NCI-H2171 treated with DMSO at 0.1 percent for 48 hours (cell line): ENCODE results near the gene MAX.
"Not testable (repeated sequence)": the region's sequence is repeated elsewhere in the genome, so short reads cannot be mapped to it uniquely, and the experiment has no call there.

Source experiments
- DNase-seq: peaks from one replicate; lab custom pipeline; 2025; lab: John Stamatoyannopoulos, UW

The MAX gene

GRCh38 chr14:65034021-65034420 is 68.3 kb downstream of the MAX start:
- DNase-seq = peak; percentile 15

DNA sequence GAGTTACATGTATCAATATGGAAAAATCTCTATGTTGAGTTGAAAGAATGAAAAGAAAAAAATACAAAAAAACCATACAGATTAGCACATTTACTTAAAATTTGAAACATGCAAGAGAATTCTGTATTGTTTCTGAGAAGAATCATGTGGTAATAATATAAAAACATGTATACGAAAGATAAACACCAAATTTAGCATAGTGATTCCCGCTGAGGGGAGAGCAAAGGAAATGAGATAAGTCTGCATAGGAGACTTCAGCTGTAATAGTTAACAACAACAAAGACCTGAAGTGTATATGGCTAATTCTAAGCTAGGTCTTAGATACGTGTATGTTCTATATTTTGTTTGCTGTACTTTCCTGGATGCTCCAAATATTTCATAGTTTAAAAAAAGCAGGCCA is 69.1 kb downstream of the MAX start:
- DNase-seq = no peak

DNA sequence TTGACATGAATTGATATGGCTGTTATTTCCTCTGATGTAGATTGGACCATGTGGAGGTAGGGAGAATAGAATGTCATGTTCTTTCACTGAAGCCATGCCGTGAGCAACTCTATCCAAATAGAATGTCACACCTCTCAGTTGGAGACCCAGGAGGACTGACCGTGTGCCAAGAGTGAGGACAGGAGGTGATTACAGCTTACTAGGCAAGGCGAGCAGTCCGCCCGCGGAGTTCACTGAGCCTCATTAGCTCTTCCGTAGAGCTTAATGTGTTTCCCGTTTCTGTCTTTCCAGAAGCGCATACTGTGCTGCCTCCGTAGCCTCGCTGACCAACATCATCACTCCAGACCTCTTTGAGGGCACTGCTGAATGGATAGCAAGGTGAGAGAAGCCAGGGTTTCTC is 70.0 kb downstream of the MAX start:
- DNase-seq = no peak

DNA sequence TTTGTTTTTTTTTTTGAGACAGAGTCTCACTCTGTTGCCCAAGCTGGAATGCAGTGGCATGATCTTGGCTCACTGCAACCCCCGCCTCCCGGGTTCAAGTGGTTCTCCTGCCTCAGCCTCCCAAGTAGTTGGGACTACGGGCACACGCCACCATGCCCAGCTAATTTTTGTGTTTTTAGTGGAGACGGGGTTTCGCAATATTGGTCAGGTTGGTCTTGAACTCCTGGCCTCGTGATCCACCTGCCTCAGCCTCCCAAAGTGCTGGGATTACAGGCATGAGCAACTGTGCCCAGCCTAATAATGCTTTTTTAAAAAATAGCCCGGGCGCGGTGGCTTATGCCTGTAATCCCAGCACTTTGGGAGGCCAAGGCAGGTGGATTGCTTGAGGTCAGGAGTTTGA is 71.0 kb downstream of the MAX start:
- DNase-seq = not testable (repeated sequence)

GRCh38 chr14:65028937-65029336 is 73.4 kb downstream of the MAX start:
- DNase-seq = no peak

DNA sequence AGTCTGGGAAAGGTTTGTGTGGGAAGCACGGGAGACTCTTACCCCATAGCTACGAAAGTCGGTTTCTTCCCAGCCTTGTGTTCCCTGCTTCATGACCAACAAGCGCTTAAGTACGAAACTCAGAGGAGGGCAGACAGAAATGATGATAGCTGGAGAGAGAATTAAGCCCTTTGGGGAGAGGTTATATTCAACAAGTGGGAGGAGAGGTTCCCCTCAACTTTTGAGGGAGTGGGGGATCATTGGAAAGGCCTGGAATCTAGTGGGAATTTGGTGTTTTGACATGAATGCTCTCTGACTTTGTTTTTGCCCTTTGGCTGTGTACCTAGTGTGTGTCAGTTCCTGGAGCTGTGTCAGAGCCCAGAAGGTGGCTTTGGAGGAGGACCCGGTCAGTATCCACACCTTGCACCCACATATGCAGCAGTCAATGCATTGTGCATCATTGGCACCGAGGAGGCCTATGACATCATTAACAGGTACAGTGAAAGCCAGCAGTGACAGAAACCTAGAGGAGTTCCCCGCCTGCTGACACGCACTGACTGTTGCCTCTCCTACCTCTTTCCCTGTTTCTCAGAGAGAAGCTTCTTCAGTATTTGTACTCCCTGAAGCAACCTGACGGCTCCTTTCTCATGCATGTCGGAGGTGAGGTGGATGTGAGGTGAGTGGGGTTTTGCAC is 75.1 kb downstream of the MAX start:
- DNase-seq = no peak

GRCh38 chr14:65026526-65026925 is 75.8 kb downstream of the MAX start:
- DNase-seq = no peak

GRCh38 chr14:65025818-65026217 is 76.5 kb downstream of the MAX start:
- DNase-seq = no peak
